H1 (cell line): ENCODE data around the gene HS6ST3. TPM values are rescaled to one million over a fixed set of nuclear protein-coding genes. Genes with fewer than 3 reads are reported as not detected.

ENCODE experiments used
- BCL11A ChIP-seq, 2 experiments: IDR thresholded peaks; one replicate each; pipeline ENCODE4 v1.6.1; 2011; ENCODE audit warnings: low read depth in 2 of 2, low read length in 2 of 2, mild to moderate bottlenecking in 2 of 2
- CHD7 ChIP-seq: fragments of 300-600 bp; sonication (generic); IDR thresholded peaks from 2 replicates; pipeline ENCODE4 v1.7.1; 2012; ENCODE audit warnings: low read length, moderate library complexity, mild to moderate bottlenecking, inconsistent platforms; ENCODE audit not compliant: insufficient replicate concordance
- KDM1A ChIP-seq: fragments of 200-600, 300-600 bp; sonication (generic); IDR thresholded peaks from 2 replicates; pipeline ENCODE4 v1.7.1; 2016; ENCODE audit warnings: mild to moderate bottlenecking, low read length, borderline replicate concordance
- KDM5A ChIP-seq: fragments of 200-600 bp; IDR thresholded peaks from 2 replicates; pipeline ENCODE4 v1.7.1; 2012; ENCODE audit warnings: mild to moderate bottlenecking, low read length, inconsistent platforms, mixed read lengths
- polyA plus RNA-seq, 7 experiments: library from polyadenylated mRNA; depleted of rRNA in 3 of 7; stranded (reverse) in 5 of 7; unstranded in 2 of 7; fragments of >200 nt in 5 of 7; fragments of 200-250 nt in 2 of 7; gene quantifications; 1 replicate in 5 of 7; 2 replicates in 1 of 7; 4 replicates in 1 of 7; pipeline versions ENCODE4 v1.2.1 to v1.2.3, GENCODE V29; 2011 to 2013; ENCODE audit warnings: missing spikeins in 2 of 7, mixed read lengths in 2 of 7
- total RNA-seq: library from RNA; stranded (reverse); fragmentation: NEBNext Ultra II Directional; extraction: Animal tissue kit (Norgen Biotek cat#: 25700); gene quantifications from 2 replicates; pipeline ENCODE4 v1.2.1, GENCODE V29; 2021

The HS6ST3 gene
- total and polyA plus RNA-seq, 2 of the 8 experiments (the other 6 are each of a cell fraction or from before 2014, with no cell fraction given): 0.45 to 1.2 TPM

GRCh38 chr13:96797136-96797535 is 707.2 kb downstream of the HS6ST3 start (continued):
- no peak for TF ChIP-seq CHD7
- no peak for TF ChIP-seq KDM1A
- no peak for TF ChIP-seq KDM5A
- no peak for TF ChIP-seq BCL11A (IDR thresholded peaks at IDR 0.05; ENCODE audit: low read depth in 2 of 2, low read length in 2 of 2)
